ENCODE results near the gene ELP4. TPM values are rescaled to one million over a fixed set of nuclear protein-coding genes. Genes with fewer than 3 reads are reported as not detected.

Gene ELP4
- total RNA-seq, 6 experiments from 2014 or later, result 7.3 to 16.4 (median 9.2) TPM

DNA sequence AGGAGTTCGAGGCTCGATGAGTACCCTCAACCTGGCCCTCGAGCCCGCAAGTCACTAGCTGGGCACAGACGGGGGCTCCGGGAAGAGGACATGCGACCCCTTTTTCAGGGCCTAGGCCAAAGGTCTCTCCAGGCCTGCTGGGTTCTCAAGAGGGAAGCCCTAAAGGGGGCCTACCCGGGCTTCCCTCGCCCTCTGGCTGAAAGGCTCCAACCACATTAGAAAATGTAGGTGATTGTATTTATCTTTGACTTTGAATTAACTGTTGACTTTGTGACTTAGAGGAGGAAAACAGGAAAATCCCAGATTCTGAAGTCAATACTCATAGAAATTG, 308.8 kb downstream of the ELP4 start:
- no peak for TF ChIP-seq POLR2A (IDR thresholded peaks at IDR 0.05)
- TF ChIP-seq, protein P1, sequence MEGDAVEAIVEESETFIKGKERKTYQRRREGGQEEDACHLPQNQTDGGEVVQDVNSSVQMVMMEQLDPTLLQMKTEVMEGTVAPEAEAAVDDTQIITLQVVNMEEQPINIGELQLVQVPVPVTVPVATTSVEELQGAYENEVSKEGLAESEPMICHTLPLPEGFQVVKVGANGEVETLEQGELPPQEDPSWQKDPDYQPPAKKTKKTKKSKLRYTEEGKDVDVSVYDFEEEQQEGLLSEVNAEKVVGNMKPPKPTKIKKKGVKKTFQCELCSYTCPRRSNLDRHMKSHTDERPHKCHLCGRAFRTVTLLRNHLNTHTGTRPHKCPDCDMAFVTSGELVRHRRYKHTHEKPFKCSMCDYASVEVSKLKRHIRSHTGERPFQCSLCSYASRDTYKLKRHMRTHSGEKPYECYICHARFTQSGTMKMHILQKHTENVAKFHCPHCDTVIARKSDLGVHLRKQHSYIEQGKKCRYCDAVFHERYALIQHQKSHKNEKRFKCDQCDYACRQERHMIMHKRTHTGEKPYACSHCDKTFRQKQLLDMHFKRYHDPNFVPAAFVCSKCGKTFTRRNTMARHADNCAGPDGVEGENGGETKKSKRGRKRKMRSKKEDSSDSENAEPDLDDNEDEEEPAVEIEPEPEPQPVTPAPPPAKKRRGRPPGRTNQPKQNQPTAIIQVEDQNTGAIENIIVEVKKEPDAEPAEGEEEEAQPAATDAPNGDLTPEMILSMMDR (IDR thresholded peaks at IDR 0.05), result no peak
- Histone ChIP-seq H3K4me1 (peaks cover 0 to 25% (median 7%) of the 10 kb centered on the region in 4 donors), H3K27ac (no peak overlapping the region), H3K27me3 (peaks cover 49 to 71% of the 10 kb centered on the region in 2 donors), H3K9me3 (no peaks in the 10 kb centered on the region), H3K4me3 (no peak overlapping the region), H3K36me3 (no peaks in the 10 kb centered on the region)
- ATAC-seq (no peak), DNase-seq (no peak)
- intact Hi-C loops (cut with DNase I), result no loop called here
- WGBS (ENCODE audit: insufficient coverage, low coverage, low lambda C conversion rate, missing lambda C conversion rate), result 0% methylated on average over 9 of the region's 9 CpGs

DNA sequence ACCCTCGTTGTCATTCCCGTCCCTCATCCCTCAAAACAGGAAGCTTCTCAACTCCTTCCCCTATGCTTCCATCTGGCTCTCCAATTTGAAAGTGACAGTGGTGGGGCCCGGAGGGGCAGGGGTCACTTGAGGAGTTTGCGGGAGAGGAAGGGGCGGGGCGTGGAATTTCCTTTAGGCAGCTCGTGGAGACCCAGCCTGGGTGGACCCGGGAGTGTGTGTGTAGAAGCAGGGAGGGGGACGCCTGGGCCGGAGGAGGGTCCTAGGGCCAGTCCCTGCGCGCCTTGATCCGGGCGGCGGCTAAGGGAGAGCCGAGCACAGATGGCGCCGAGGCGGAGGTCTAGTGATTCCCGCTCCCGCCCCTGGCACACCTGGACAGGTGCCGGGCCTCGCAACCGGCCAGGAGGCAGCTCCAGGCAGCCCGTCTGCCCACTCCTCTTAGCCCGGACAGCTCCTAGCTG, 309.3 kb downstream of the ELP4 start:
- H3K27me3 ChIP-seq, result peaks cover 45 to 73% of the 10 kb centered on the region in 2 donors
- intact Hi-C loops (cut with DNase I), result no loop called here
- peaks cover 0 to 24% (median 4%) of the 10 kb centered on the region in 4 donors for H3K4me1 ChIP-seq
- no peak overlapping the region for H3K4me3 ChIP-seq
- WGBS (ENCODE audit: insufficient coverage, low coverage, low lambda C conversion rate, missing lambda C conversion rate), result 5% methylated on average over 9 of the region's 26 CpGs
- no peak for DNase-seq
- no peak for ATAC-seq
- TF ChIP-seq POLR2A (IDR thresholded peaks at IDR 0.05), result no peak
- TF ChIP-seq, protein P1 (IDR thresholded peaks at IDR 0.05), result no peak
- no peaks in the 10 kb centered on the region for H3K36me3 ChIP-seq
- no peaks in the 10 kb centered on the region for H3K9me3 ChIP-seq
- no peak overlapping the region for H3K27ac ChIP-seq

DNA sequence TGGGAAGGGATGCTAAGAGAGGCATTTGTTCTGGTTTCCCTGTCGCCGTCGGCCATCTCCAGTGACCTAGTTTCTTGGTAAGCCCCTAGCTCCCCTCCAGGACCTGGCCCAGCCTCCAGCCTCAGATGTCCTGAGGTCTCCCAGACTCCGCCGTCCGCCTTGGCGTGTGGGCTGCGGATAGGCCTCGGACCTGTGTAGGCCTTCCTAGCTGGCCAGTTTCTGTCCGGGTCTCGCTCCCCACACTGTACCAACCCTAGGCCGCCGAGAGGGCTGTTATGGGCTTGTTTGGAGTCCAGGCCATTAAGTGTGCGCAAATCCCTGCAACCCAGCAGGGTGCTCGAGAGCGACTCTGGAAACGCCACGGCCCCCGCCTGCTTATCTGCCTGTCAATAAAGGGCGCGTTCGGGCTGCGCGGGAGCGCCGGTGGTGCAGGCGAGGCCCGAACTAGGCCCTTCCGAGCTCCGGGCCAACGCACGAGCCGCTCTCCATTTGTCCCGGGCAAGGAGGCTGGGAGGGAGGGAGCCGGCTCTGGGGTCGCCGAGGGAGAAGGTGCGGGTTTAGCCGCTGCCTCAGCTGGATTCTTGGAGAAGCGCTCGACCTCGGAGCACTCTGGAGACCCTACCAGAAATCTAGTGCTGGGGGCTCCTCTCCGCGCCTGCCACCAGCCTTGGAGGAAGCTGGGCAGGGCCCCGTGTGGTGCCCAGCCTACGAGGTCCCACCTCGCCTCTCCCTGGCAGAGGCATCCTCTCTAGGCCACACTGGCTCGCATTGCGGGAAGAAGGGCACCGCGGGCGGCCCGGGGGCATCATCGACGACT, 310.3 kb downstream of the ELP4 start:
- Histone ChIP-seq H3K36me3 (no peaks in the 10 kb centered on the region), H3K27ac (no peak overlapping the region), H3K4me3 (no peak overlapping the region), H3K4me1 (peaks cover 0 to 24% (median 3%) of the 10 kb centered on the region in 4 donors), H3K27me3 (peaks cover 49 to 75% of the 10 kb centered on the region in 2 donors), H3K9me3 (no peaks in the 10 kb centered on the region)
- TF ChIP-seq, protein P1 (IDR thresholded peaks at IDR 0.05), result no peak
- no peak for TF ChIP-seq POLR2A (IDR thresholded peaks at IDR 0.05)
- ATAC-seq (peak in 3 of 4 donors; percentile 12 to 25 (median 20)), DNase-seq (no peak)
- 8% methylated on average over 21 of the region's 55 CpGs for WGBS (ENCODE audit: insufficient coverage, low coverage, low lambda C conversion rate, missing lambda C conversion rate)
- intact Hi-C loops (cut with DNase I), result no loop called here

DNA sequence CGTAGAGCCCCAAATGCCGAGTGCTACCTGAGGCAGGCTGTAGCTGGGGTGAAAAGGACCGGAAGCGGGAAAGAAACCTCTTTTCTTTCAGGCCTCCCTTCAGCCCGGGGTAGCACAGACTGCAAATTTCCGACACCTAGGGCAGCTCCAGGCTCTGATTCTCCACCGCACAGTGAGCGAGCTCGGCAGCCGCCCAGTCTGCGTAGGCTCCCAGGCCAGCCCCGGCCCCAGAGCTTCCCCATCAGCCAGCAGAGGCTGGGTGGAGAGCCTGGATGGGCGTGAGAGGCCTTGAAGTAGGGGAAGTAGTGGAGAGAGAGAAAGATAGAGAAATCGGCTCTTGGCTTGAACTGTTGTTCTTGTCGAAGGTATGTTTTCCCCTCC, 310.9 kb downstream of the ELP4 start:
- Histone ChIP-seq H3K9me3 (no peaks in the 10 kb centered on the region), H3K36me3 (no peaks in the 10 kb centered on the region), H3K27ac (no peak overlapping the region), H3K4me1 (peaks cover 0 to 24% (median 3%) of the 10 kb centered on the region in 4 donors), H3K4me3 (no peak overlapping the region), H3K27me3 (peaks cover 49 to 81% of the 10 kb centered on the region in 2 donors)
- TF ChIP-seq, protein P1 (IDR thresholded peaks at IDR 0.05), result no peak
- TF ChIP-seq POLR2A (IDR thresholded peaks at IDR 0.05), result no peak
- DNase-seq (no peak), ATAC-seq (peak in 1 of 4 donors; percentile 25)
- 3% methylated on average over 11 of the region's 15 CpGs for WGBS (ENCODE audit: insufficient coverage, low coverage, low lambda C conversion rate, missing lambda C conversion rate)
- intact Hi-C loops (cut with DNase I), result no loop called here
